K562 (cell line): ENCODE measurements around the gene PLXNB1.

Experiments used
- ARHGAP35 ChIP-seq: fragments of 450-650 bp; IDR thresholded peaks from 2 replicates; pipeline ENCODE4 v1.6.1; 2018; ENCODE audit not compliant: partially characterized antibody
- ATF1 ChIP-seq, 2 experiments: fragments of 450-650 bp in 1 of 2; IDR thresholded peaks; 2 replicates each; pipeline ENCODE4 v1.6.1; 2016; ENCODE audit warnings: missing compliant biosample characterization in 1 of 2, missing genetic modification characterization in 1 of 2
- BRCA1 ChIP-seq, 2 experiments: fragments of 450-650 bp in 1 of 2; sonication (generic) in 1 of 2; formaldehyde crosslinking in 1 of 2; IDR thresholded peaks; 2 replicates each; pipeline versions ENCODE4 v1.5.0 to v1.6.1; 2017 to 2020; ENCODE audit warnings: mild to moderate bottlenecking in 1 of 2, missing genetic modification reagents in 1 of 2
- CTCF ChIP-seq, 3 experiments: IDR thresholded peaks in 2 of 3; conservative IDR thresholded peaks in 1 of 3; 2 replicates each; pipeline ENCODE4 v1.5.1; 2011 to 2012; ENCODE audit warnings: low read length in 3 of 3, mild to moderate bottlenecking in 3 of 3, control low read depth in 2 of 3, improper control_type of control experiment in 1 of 3, inconsistent platforms in 1 of 3, low read depth in 1 of 3, mixed read lengths in 1 of 3, moderate library complexity in 1 of 3; ENCODE audit not compliant: insufficient read depth in 2 of 3
- EZH2 ChIP-seq: IDR thresholded peaks from 2 replicates; pipeline ENCODE4 v1.6.1; 2012; ENCODE audit warnings: low read depth, mild to moderate bottlenecking, inconsistent platforms, low read length, borderline replicate concordance
- HBP1 ChIP-seq: fragments of 450-650 bp; formaldehyde crosslinking; IDR thresholded peaks from 2 replicates; pipeline ENCODE4 v1.4.0; 2022; ENCODE audit warnings: missing genetic modification characterization
- HMG20A ChIP-seq: fragments of 450-650 bp; formaldehyde crosslinking; conservative IDR thresholded peaks from 2 replicates; pipeline ENCODE4 v1.4.0; 2020; ENCODE audit warnings: mild to moderate bottlenecking, mixed read lengths
- KAT7 ChIP-seq: sonication (generic); formaldehyde crosslinking; IDR thresholded peaks from 2 replicates; pipeline ENCODE4 v1.8.0; 2022; ENCODE audit warnings: missing genetic modification reagents, mild to moderate bottlenecking, borderline replicate concordance
- MCM3 ChIP-seq: fragments of 450-650 bp; IDR thresholded peaks from 2 replicates; pipeline ENCODE4 v1.6.1; 2016
- NFYB ChIP-seq: IDR thresholded peaks from 2 replicates; pipeline ENCODE4 v1.6.1; 2011; ENCODE audit warnings: mild to moderate bottlenecking, moderate library complexity; ENCODE audit not compliant: insufficient read length; ENCODE audit errors: extremely low read depth
- TEAD4 ChIP-seq, 2 experiments: sonication (generic) in 1 of 2; formaldehyde crosslinking in 1 of 2; IDR thresholded peaks; 2 replicates each; pipeline versions ENCODE4 v1.6.1 to v1.8.0; 2012 to 2022; ENCODE audit warnings: borderline replicate concordance in 1 of 2, inconsistent platforms in 1 of 2, low read length in 1 of 2, mild to moderate bottlenecking in 1 of 2, missing genetic modification reagents in 1 of 2
- ZBED1 ChIP-seq: IDR thresholded peaks from 2 replicates; pipeline ENCODE4 v1.6.1; 2014
- ZFP1 ChIP-seq: fragments of 450-650 bp; formaldehyde crosslinking; IDR thresholded peaks from 2 replicates; pipeline ENCODE4 v1.4.0; 2020; ENCODE audit warnings: mild to moderate bottlenecking, mixed read lengths

- TF ChIP-seq BRCA1 (IDR thresholded peaks at IDR 0.05) (no peak), BRCA1 (CRISPR knock-in tag; IDR thresholded peaks at IDR 0.05) (no peak), KAT7 (CRISPR knock-in tag) (no peak), ARHGAP35 (no peak), NFYB (no peak), CTCF (IDR thresholded peaks at IDR 0.05 in 2 of 3, conservative IDR thresholded peaks at IDR 0.05 in 1 of 3; ENCODE audit: insufficient read depth in 2 of 3, low read depth in 1 of 3, low read length in 3 of 3) (no peak), HMG20A (no peak), ZBED1 (no peak), ATF1 (CRISPR knock-in tag; IDR thresholded peaks at IDR 0.05) (no peak), ATF1 (tag; IDR thresholded peaks at IDR 0.05) (no peak), HBP1 (CRISPR knock-in tag) (no peak), ZFP1 (CRISPR knock-in tag) (no peak), MCM3 (no peak), TEAD4 (IDR thresholded peaks at IDR 0.05; ENCODE audit: low read length) (no peak), TEAD4 (CRISPR knock-in tag; IDR thresholded peaks at IDR 0.05; ENCODE audit: borderline replicate concordance) (no peak), EZH2 (no peak)
Observed at GRCh38 chr3:48433472-48434118, 3.7 kb upstream of the PLXNB1 start.
